ENCODE data around the gene CPEB1.

Gene CPEB1

DNA sequence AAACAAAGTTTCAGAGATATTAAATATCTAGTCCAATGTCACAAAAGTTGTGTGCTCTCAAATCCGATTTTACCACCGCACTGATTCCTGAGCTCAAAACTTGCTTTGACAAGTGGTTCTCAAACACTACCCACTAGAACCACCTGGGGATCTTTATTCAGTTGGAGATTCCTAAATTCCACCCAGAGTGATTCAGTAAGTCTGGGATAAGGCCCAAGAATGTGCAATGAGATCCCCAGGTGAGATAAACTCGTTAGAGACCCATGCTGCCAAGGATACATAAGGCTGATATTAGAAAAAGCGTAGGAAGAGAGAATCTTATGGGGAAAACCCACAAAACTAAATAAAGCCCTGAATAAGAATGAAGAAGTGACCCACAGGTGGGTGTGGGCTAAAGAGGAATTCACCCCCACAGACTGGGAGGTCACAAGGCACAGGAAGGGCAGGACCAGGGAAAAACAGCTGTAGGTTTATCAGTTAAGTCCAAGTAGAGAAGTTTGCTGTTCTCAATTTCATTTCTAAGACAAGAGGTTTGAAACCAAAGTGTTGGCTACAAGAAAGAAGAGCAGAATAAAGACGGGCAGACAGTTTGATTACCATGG, 95.4 kb downstream of the CPEB1 start:
- TF ChIP-seq, protein P1, sequence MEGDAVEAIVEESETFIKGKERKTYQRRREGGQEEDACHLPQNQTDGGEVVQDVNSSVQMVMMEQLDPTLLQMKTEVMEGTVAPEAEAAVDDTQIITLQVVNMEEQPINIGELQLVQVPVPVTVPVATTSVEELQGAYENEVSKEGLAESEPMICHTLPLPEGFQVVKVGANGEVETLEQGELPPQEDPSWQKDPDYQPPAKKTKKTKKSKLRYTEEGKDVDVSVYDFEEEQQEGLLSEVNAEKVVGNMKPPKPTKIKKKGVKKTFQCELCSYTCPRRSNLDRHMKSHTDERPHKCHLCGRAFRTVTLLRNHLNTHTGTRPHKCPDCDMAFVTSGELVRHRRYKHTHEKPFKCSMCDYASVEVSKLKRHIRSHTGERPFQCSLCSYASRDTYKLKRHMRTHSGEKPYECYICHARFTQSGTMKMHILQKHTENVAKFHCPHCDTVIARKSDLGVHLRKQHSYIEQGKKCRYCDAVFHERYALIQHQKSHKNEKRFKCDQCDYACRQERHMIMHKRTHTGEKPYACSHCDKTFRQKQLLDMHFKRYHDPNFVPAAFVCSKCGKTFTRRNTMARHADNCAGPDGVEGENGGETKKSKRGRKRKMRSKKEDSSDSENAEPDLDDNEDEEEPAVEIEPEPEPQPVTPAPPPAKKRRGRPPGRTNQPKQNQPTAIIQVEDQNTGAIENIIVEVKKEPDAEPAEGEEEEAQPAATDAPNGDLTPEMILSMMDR (IDR thresholded peaks at IDR 0.05; ENCODE audit: borderline replicate concordance, insufficient read depth, low read depth, low read length): no peak
- no peak overlapping the region for H3K4me3 ChIP-seq (ENCODE audit: low read depth, low read length)

DNA sequence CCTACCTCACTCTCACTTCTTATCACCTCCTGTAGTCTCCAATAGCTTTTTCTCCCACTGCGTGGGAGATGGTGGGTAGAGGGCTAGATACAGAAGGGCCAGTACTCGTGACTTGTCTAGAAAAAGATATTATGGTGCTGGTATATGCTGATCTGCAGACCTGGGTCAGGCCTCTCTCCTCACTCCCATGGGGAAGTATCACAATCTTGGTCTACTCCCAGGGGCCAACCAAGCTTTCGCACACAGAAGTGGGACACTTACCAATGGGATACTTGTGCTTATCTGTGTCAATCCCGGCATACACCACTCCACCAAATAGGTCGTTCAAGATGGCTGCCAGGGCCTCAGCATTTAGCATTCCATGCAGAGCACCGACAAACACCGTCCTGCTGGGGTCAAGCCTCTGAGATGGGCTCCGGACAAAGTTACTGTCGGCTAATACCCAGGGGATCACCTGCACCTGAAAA, 97.9 kb downstream of the CPEB1 start:
- no peak overlapping the region for H3K4me3 ChIP-seq (ENCODE audit: low read depth, low read length)
- TF ChIP-seq, protein P1 (IDR thresholded peaks at IDR 0.05; ENCODE audit: borderline replicate concordance, insufficient read depth, low read depth, low read length): no peak

DNA sequence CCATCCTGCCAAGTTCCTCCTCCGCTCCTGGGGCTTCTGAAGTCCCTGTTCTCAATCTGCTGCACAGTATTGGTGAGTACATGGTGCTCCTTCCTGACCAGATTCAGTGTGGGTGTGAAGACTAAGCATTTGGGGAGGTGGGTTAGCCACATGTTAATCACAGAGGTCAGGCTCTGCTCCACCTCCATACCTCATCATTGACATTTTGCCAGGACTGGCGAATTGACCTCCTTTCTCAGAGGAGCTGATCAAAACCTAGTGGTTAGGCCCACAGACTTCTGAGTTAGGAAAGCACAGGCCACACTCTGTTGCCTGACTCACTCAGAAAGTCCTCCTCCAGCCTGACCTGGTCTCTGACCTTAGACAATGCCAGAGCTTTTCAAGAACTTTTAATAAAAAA, 98.5 kb downstream of the CPEB1 start:
- no peak overlapping the region for H3K4me3 ChIP-seq (ENCODE audit: low read depth, low read length)
- TF ChIP-seq, protein P1 (IDR thresholded peaks at IDR 0.05; ENCODE audit: borderline replicate concordance, insufficient read depth, low read depth, low read length): no peak

DNA sequence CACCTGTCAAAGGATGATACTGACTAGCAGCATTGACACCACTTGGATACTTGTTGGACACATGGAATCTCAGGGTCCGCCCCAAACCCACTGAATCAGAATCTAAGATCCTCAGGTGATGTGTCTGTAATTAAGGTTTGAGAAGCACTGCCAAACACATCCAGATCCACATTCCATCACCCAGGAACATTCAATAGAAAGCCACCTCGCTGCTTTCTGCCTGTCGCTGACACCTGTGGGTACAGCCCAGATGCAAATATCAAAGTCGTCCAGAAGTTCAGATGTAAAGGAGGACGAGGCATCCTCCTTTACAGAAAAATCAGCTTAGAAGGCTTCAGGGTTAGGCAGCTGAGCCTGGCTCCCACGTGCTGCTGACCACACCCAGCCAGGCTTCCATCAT, 101.7 kb downstream of the CPEB1 start:
- no peak overlapping the region for H3K4me3 ChIP-seq (ENCODE audit: low read depth, low read length)
- TF ChIP-seq, protein P1 (IDR thresholded peaks at IDR 0.05; ENCODE audit: borderline replicate concordance, insufficient read depth, low read depth, low read length): no peak

DNA sequence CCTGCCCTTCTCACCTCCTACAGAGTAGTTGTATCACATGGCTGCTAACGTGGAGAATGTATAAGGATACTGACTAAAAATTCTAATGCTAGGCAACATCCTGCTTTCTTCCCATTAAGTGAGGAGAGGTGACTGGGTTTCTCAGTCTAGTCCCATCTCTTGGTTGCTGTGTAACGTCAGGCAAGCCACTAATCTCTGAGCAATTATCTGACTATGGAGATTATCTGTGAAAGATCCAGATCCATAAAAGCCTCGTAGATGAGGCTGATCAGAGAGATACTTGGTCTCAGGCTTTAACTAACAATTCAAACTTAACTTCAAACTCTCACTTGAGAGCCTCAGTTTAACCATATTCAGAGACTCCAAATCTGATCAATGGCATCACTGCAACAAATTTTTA, 102.2 kb downstream of the CPEB1 start:
- TF ChIP-seq, protein P1 (IDR thresholded peaks at IDR 0.05; ENCODE audit: borderline replicate concordance, insufficient read depth, low read depth, low read length): no peak
- H3K4me3 ChIP-seq (ENCODE audit: low read depth, low read length): no peak overlapping the region

- H3K4me3 ChIP-seq (ENCODE audit: low read depth, low read length): no peak overlapping the region
- TF ChIP-seq, protein P1 (IDR thresholded peaks at IDR 0.05; ENCODE audit: borderline replicate concordance, insufficient read depth, low read depth, low read length): no peak
Observed at GRCh38 chr15:82544431-82544830, 102.7 kb downstream of the CPEB1 start.

GRCh38 chr15:82543160-82543559, 104.0 kb downstream of the CPEB1 start:
- H3K4me3 ChIP-seq (ENCODE audit: low read depth, low read length): no peak overlapping the region
- TF ChIP-seq, protein P1 (IDR thresholded peaks at IDR 0.05; ENCODE audit: borderline replicate concordance, insufficient read depth, low read depth, low read length): no peak

Data from GM12875 (cell line).